DOHH2 (cell line): ENCODE measurements around the gene ADAP1.

ENCODE experiments used
- H3F3A ChIP-seq: fragments of 200-600 bp; sonication (generic), shearing (Covaris generic); 2 replicates; pipeline ENCODE4 v1.6.0; 2016; ENCODE audit warnings: antibody characterized with exemption, mild to moderate bottlenecking; ENCODE audit not compliant: control insufficient read depth, insufficient read depth
- H3K27ac ChIP-seq: fragments of 200-600 bp; sonication (generic); 2 replicates; pipeline ENCODE4 v1.5.1; 2014; ENCODE audit warnings: low read depth, mild to moderate bottlenecking, low read length, moderate library complexity
- H3K27me3 ChIP-seq: fragments of 200-600 bp; sonication (generic); 2 replicates; pipeline ENCODE4 v1.6.1; 2014; ENCODE audit warnings: mild to moderate bottlenecking, low read length, mixed read lengths; ENCODE audit not compliant: control insufficient read depth
- H3K36me3 ChIP-seq: fragments of 200-600 bp; sonication (generic); 2 replicates; pipeline ENCODE4 v1.6.1; 2014; ENCODE audit warnings: mild to moderate bottlenecking, low read length, moderate library complexity, mixed read lengths; ENCODE audit not compliant: control insufficient read depth
- H3K4me1 ChIP-seq: fragments of 200-600 bp; sonication (generic); 2 replicates; pipeline ENCODE4 v1.6.1; 2014; ENCODE audit warnings: mild to moderate bottlenecking, low read length, mixed read lengths; ENCODE audit not compliant: control insufficient read depth
- H3K4me2 ChIP-seq: fragments of 200-600 bp; sonication (generic); 2 replicates; pipeline ENCODE4 v1.6.0; 2014; ENCODE audit warnings: mild to moderate bottlenecking, low read length, moderate library complexity
- H3K4me3 ChIP-seq: fragments of 200-600 bp; sonication (generic); 2 replicates; pipeline ENCODE4 v1.5.1; 2014; ENCODE audit warnings: mild to moderate bottlenecking, low read length, mixed read lengths
- H3K79me2 ChIP-seq: fragments of 200-600 bp; sonication (generic); 2 replicates; pipeline ENCODE4 v1.6.1; 2014; ENCODE audit warnings: mild to moderate bottlenecking, low read length, mixed read lengths; ENCODE audit not compliant: control insufficient read depth
- H3K9me2 ChIP-seq: fragments of 200-600 bp; sonication (generic); replicated peaks from 2 replicates; pipeline ENCODE4 v1.6.1; 2014; ENCODE audit warnings: mild to moderate bottlenecking, low read length, mixed read lengths; ENCODE audit not compliant: control insufficient read depth
- H3K9me3 ChIP-seq: fragments of 200-600 bp; sonication (generic); 2 replicates; pipeline ENCODE4 v1.6.1; 2014; ENCODE audit warnings: antibody characterized with exemption, low read length, mixed read lengths; ENCODE audit not compliant: control insufficient read depth, insufficient read depth
- H4K20me1 ChIP-seq: fragments of 200-600 bp; sonication (generic); 2 replicates; pipeline ENCODE4 v1.6.0; 2014; ENCODE audit warnings: low read depth, mild to moderate bottlenecking, antibody characterized with exemption, low read length, moderate library complexity; ENCODE audit not compliant: control insufficient read depth, insufficient read depth
- CTCF ChIP-seq: fragments of 200-600 bp; sonication (generic); IDR thresholded peaks from one replicate; pipeline ENCODE4 v1.5.1; 2014; ENCODE audit warnings: antibody characterized with exemption, mild to moderate bottlenecking, low read depth, low read length; ENCODE audit not compliant: poor library complexity, severe bottlenecking
- EZH2phosphoT487 ChIP-seq: fragments of 200-600 bp; sonication (generic); IDR thresholded peaks from 2 replicates; pipeline ENCODE4 v1.6.1; 2017; ENCODE audit warnings: borderline replicate concordance, mild to moderate bottlenecking, antibody characterized with exemption, low read length, moderate library complexity, mixed read lengths

Gene ADAP1

GRCh38 chr7:952548-953441 lies 1.7 kb downstream of the ADAP1 start:
- Histone ChIP-seq H3K9me3 (no peaks in the 10 kb centered on the region), H3K27ac (no peak overlapping the region), H3K79me2 (no peaks in the 10 kb centered on the region), H3K4me2 (no peak overlapping the region), H3K27me3 (peaks cover 41% of the 10 kb centered on the region), H3F3A (no peaks in the 10 kb centered on the region; the same call in 1 of the 2 replicates), H3K4me3 (no peak overlapping the region), H3K4me1 (peaks cover 34% of the 10 kb centered on the region), H3K9me2 (no peaks in the 10 kb centered on the region), H3K36me3 (no peaks in the 10 kb centered on the region), H4K20me1 (peaks cover 4% of the 10 kb centered on the region; the same call in 1 of the 2 replicates)
- no peak for TF ChIP-seq EZH2phosphoT487
- no peak for TF ChIP-seq CTCF

- Histone ChIP-seq H3K4me2 (no peak overlapping the region), H3K27ac (no peak overlapping the region), H3F3A (no peaks in the 10 kb centered on the region; the same call in 1 of the 2 replicates), H4K20me1 (peaks cover 4% of the 10 kb centered on the region; the same call in 1 of the 2 replicates), H3K4me1 (peaks cover 27% of the 10 kb centered on the region), H3K4me3 (no peak overlapping the region), H3K36me3 (no peaks in the 10 kb centered on the region), H3K9me3 (no peaks in the 10 kb centered on the region), H3K27me3 (peaks cover 38% of the 10 kb centered on the region), H3K79me2 (no peaks in the 10 kb centered on the region), H3K9me2 (no peaks in the 10 kb centered on the region)
- TF ChIP-seq CTCF, result no peak
- no peak for TF ChIP-seq EZH2phosphoT487
Measured at GRCh38 chr7:951881-952547, 2.5 kb downstream of the ADAP1 start.

GRCh38 chr7:949021-949934 lies 5.2 kb downstream of the ADAP1 start:
- Histone ChIP-seq H4K20me1 (peaks cover 4% of the 10 kb centered on the region; the same call in 1 of the 2 replicates), H3K9me2 (no peaks in the 10 kb centered on the region), H3K79me2 (no peaks in the 10 kb centered on the region), H3K27ac (no peak overlapping the region), H3K27me3 (peaks cover 26% of the 10 kb centered on the region), H3K4me3 (no peak overlapping the region), H3F3A (no peaks in the 10 kb centered on the region; the same call in 1 of the 2 replicates), H3K4me1 (peaks cover 13% of the 10 kb centered on the region; the same call in 1 of the 2 replicates), H3K9me3 (no peaks in the 10 kb centered on the region), H3K36me3 (no peaks in the 10 kb centered on the region), H3K4me2 (no peak overlapping the region)
- TF ChIP-seq CTCF (no peak), EZH2phosphoT487 (no peak)
